GM18520 (cell line): Measurements from ENCODE around the gene LRRC70.

ENCODE experiments used
- ATAC-seq: cut with Tn5 transposase; IDR thresholded peaks from one replicate; pipeline ENCODE4 v1.9.1; 2021; ENCODE audit not compliant: unreplicated experiment

LRRC70 gene

GRCh38 chr5:62572918-62573514 is 5.6 kb upstream of the LRRC70 start:
- ATAC-seq = no peak

- ATAC-seq = no peak
These were observed 4.0 kb upstream of the LRRC70 start for GRCh38 chr5:62574599-62574998.

GRCh38 chr5:62575066-62575465 is 3.6 kb upstream of the LRRC70 start:
- no peak for ATAC-seq

GRCh38 chr5:62575489-62575888 is 3.1 kb upstream of the LRRC70 start:
- ATAC-seq = no peak

GRCh38 chr5:62576570-62577170 is 1.9 kb upstream of the LRRC70 start:
- ATAC-seq = no peak

GRCh38 chr5:62577488-62577887 is 1.1 kb upstream of the LRRC70 start:
- no peak for ATAC-seq

- no peak for ATAC-seq
These were observed 1.1 kb downstream of the LRRC70 start for GRCh38 chr5:62579761-62580160.

- ATAC-seq = no peak
These were observed 3.4 kb downstream of the LRRC70 start for GRCh38 chr5:62581836-62582597.

GRCh38 chr5:62584391-62584790 is 5.8 kb downstream of the LRRC70 start:
- ATAC-seq = no peak

- ATAC-seq = no peak
These were observed 6.7 kb downstream of the LRRC70 start for GRCh38 chr5:62585306-62585705.

- no peak for ATAC-seq
These were observed 7.1 kb downstream of the LRRC70 start for GRCh38 chr5:62585751-62586150.

GRCh38 chr5:62587737-62588136 is 9.1 kb downstream of the LRRC70 start:
- no peak for ATAC-seq

- ATAC-seq = no peak
These were observed 10.0 kb downstream of the LRRC70 start for GRCh38 chr5:62588668-62589067.

GRCh38 chr5:62589504-62589903 is 10.9 kb downstream of the LRRC70 start:
- no peak for ATAC-seq

- no peak for ATAC-seq
These were observed 11.8 kb downstream of the LRRC70 start for GRCh38 chr5:62590387-62590786.

GRCh38 chr5:62592558-62592957 is 13.9 kb downstream of the LRRC70 start:
- no peak for ATAC-seq

GRCh38 chr5:62593331-62593730 is 14.7 kb downstream of the LRRC70 start:
- no peak for ATAC-seq

GRCh38 chr5:62594364-62594984 is 15.9 kb downstream of the LRRC70 start:
- no peak for ATAC-seq

GRCh38 chr5:62596096-62596495 is 17.5 kb downstream of the LRRC70 start:
- ATAC-seq = no peak

- ATAC-seq = no peak
These were observed 18.1 kb downstream of the LRRC70 start for GRCh38 chr5:62596691-62597090.

GRCh38 chr5:62597314-62597713 is 18.7 kb downstream of the LRRC70 start:
- ATAC-seq = no peak
